HepG2 (cell line): ENCODE results near the gene KDM4B. TPM values are rescaled to one million over a fixed set of nuclear protein-coding genes. Genes with fewer than 3 reads are reported as not detected.
A peak's percentile ranks its signal among the peaks of the same experiment; 100 is the strongest.

Experiments used
- ARNTL ChIP-seq: sonication (generic); formaldehyde crosslinking; IDR thresholded peaks from 2 replicates; pipeline ENCODE4 v1.4.0; 2020; ENCODE audit warnings: mild to moderate bottlenecking, missing genetic modification reagents
- FOSL2 ChIP-seq: sonication (generic); formaldehyde crosslinking; IDR thresholded peaks from 2 replicates; pipeline ENCODE4 v1.4.0; 2020; ENCODE audit warnings: missing genetic modification reagents
- GATA4 ChIP-seq: sonication (generic); IDR thresholded peaks from 2 replicates; pipeline ENCODE4 v1.6.1; 2016; ENCODE audit warnings: antibody characterized with exemption, low read depth, borderline replicate concordance
- HNF4A ChIP-seq: sonication (generic); formaldehyde crosslinking; IDR thresholded peaks from 2 replicates; pipeline ENCODE4 v1.4.0; 2020; ENCODE audit warnings: missing genetic modification reagents
- ISX ChIP-seq: sonication (generic); formaldehyde crosslinking; conservative IDR thresholded peaks from 2 replicates; pipeline ENCODE4 v1.5.0; 2020; ENCODE audit warnings: missing genetic modification reagents
- PCBP1 ChIP-seq: fragments of 200-400 bp; formaldehyde crosslinking; IDR thresholded peaks from 2 replicates; pipeline ENCODE4 v1.6.1; 2017; ENCODE audit warnings: mild to moderate bottlenecking, low read depth, low read length, borderline replicate concordance
- TBP ChIP-seq: sonication (generic); formaldehyde crosslinking; IDR thresholded peaks from 2 replicates; pipeline ENCODE4 v1.5.0; 2020; ENCODE audit warnings: missing genetic modification reagents
- ZBTB38 ChIP-seq: sonication (generic); formaldehyde crosslinking; IDR thresholded peaks from 2 replicates; pipeline ENCODE4 v1.5.1; 2020; ENCODE audit warnings: mild to moderate bottlenecking, missing genetic modification reagents
- ZFP1 ChIP-seq: IDR thresholded peaks from 2 replicates; pipeline ENCODE4 v1.6.1; 2016
- ZMYM2 ChIP-seq: sonication (generic); formaldehyde crosslinking; IDR thresholded peaks from 2 replicates; pipeline ENCODE4 v1.8.0; 2022; ENCODE audit warnings: mild to moderate bottlenecking, missing genetic modification reagents
- ZNF282 ChIP-seq: fragments of 450-650 bp; IDR thresholded peaks from 2 replicates; pipeline ENCODE4 v1.6.1; 2018; ENCODE audit not compliant: partially characterized antibody
- ZNF382 ChIP-seq: sonication (generic); formaldehyde crosslinking; IDR thresholded peaks from 2 replicates; pipeline ENCODE4 v1.5.0; 2020; ENCODE audit warnings: missing genetic modification reagents, mild to moderate bottlenecking, borderline replicate concordance
- ZNF552 ChIP-seq: sonication (generic); formaldehyde crosslinking; IDR thresholded peaks from 2 replicates; pipeline ENCODE4 v1.9.0; 2022; ENCODE audit warnings: missing genetic modification reagents, mild to moderate bottlenecking, borderline replicate concordance
- ZNF557 ChIP-seq: sonication (generic); formaldehyde crosslinking; IDR thresholded peaks from 2 replicates; pipeline ENCODE4 v1.4.0; 2020; ENCODE audit warnings: missing genetic modification reagents
- ZSCAN25 ChIP-seq: sonication (generic); formaldehyde crosslinking; IDR thresholded peaks from 2 replicates; pipeline ENCODE4 v1.8.0; 2022; ENCODE audit warnings: mild to moderate bottlenecking, missing genetic modification reagents
- polyA plus RNA-seq, 8 experiments: library from polyadenylated mRNA; depleted of rRNA in 3 of 8; stranded (reverse) in 7 of 8; unstranded in 1 of 8; fragments of >200 nt; fragmentation: Illumina TruSeq in 4 of 8; extraction: Trizol in 4 of 8; gene quantifications; 2 replicates each; pipeline versions ENCODE4 v1.2.1 to v1.2.3, GENCODE V29; 2011 to 2016; ENCODE audit warnings: low read depth in 4 of 8, missing spikeins in 1 of 8, mixed read lengths in 1 of 8; ENCODE audit not compliant: insufficient read depth in 1 of 8
- total RNA-seq, 5 experiments: library from RNA; depleted of rRNA; stranded (reverse); fragments of >200 nt; fragmentation: Illumina TruSeq; extraction: Trizol; gene quantifications; 2 replicates each; pipeline ENCODE4 v1.2.3, GENCODE V29; 2016; ENCODE audit warnings: low read depth in 1 of 5
- TF ChIP-seq, protein P1 (sequence below): IDR thresholded peaks from 2 replicates; pipeline ENCODE4 v1.6.1; 2016; ENCODE audit warnings: control low read depth
- TF ChIP-seq, protein P2 (sequence below): sonication (generic); formaldehyde crosslinking; IDR thresholded peaks from 2 replicates; pipeline ENCODE4 v1.4.0; 2020; ENCODE audit warnings: missing genetic modification reagents, borderline replicate concordance
- TF ChIP-seq, protein P3 (sequence below): sonication (generic); formaldehyde crosslinking; IDR thresholded peaks from 2 replicates; pipeline ENCODE4 v1.4.0; 2020; ENCODE audit warnings: missing genetic modification reagents
- TF ChIP-seq, protein P4 (sequence below): sonication (generic); formaldehyde crosslinking; IDR thresholded peaks from 2 replicates; pipeline ENCODE4 v1.4.0; 2020; ENCODE audit warnings: mild to moderate bottlenecking, missing genetic modification reagents
- TF ChIP-seq, protein P5 (sequence below): sonication (generic); formaldehyde crosslinking; IDR thresholded peaks from 2 replicates; pipeline ENCODE4 v1.4.0; 2020; ENCODE audit warnings: mild to moderate bottlenecking, missing genetic modification reagents

KDM4B gene
- total and polyA plus RNA-seq, 2 of the 13 experiments (the other 11 are each of a cell fraction or from before 2014, with no cell fraction given): 4.9 to 14.6 TPM

DNA sequence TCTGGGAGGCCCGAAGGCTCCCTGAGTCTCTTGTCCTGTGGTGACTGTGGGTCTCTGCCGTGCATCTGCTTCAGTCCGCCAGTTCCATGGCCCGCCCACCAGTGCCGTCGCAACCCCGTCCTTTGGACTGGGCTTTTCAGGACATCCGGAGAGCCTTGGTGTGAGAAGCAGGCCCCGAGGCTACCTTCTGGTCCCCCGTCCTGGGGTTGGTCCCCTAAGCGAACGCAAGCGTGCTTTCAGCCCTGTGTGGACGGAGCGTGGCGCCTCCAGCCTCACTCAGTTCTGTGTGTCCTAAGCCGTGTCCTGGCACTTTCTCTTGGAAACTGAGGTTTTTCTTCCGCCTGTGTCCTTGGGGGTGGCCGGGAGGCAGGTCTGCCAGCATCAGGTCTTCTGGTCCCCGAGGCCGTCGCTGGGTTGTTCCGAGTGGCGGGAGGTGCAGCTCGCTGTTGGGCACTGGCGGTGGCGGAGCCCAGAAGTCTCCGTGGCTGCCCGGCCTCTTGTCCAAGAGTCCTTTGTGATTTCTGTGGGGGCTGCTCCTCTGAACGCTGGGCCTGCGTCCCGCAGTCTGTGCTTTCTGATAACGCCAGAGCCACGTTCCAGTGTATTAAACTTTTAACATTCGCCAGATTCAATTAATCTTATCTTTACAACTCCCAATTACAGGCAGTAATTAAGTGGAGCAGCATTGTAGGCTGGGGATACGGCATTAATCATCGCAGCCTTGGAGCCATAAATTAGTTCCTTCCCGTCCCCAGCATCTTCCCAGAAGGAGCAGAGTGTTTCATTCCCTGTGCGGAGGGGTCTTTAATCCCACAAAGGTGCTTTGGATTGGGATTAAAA lies 99.5 kb downstream of the KDM4B start (continued):
- TF ChIP-seq, protein P1, sequence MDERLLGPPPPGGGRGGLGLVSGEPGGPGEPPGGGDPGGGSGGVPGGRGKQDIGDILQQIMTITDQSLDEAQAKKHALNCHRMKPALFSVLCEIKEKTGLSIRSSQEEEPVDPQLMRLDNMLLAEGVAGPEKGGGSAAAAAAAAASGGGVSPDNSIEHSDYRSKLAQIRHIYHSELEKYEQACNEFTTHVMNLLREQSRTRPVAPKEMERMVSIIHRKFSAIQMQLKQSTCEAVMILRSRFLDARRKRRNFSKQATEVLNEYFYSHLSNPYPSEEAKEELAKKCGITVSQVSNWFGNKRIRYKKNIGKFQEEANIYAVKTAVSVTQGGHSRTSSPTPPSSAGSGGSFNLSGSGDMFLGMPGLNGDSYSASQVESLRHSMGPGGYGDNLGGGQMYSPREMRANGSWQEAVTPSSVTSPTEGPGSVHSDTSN: no peak
- TF ChIP-seq ZNF552 (no peak), ZBTB38 (CRISPR knock-in tag) (peak; percentile 75), ARNTL (CRISPR knock-in tag) (no peak), PCBP1 (no peak), ZFP1 (CRISPR knock-in tag) (no peak), ZSCAN25 (no peak), ISX (CRISPR knock-in tag) (no peak), TBP (CRISPR knock-in tag) (no peak), ZNF282 (no peak), ZNF557 (CRISPR knock-in tag) (no peak), HNF4A (CRISPR knock-in tag) (peak; percentile 47), GATA4 (no peak), ZMYM2 (CRISPR knock-in tag) (no peak), FOSL2 (no peak), ZNF382 (CRISPR knock-in tag) (no peak)
- TF ChIP-seq, protein P2, sequence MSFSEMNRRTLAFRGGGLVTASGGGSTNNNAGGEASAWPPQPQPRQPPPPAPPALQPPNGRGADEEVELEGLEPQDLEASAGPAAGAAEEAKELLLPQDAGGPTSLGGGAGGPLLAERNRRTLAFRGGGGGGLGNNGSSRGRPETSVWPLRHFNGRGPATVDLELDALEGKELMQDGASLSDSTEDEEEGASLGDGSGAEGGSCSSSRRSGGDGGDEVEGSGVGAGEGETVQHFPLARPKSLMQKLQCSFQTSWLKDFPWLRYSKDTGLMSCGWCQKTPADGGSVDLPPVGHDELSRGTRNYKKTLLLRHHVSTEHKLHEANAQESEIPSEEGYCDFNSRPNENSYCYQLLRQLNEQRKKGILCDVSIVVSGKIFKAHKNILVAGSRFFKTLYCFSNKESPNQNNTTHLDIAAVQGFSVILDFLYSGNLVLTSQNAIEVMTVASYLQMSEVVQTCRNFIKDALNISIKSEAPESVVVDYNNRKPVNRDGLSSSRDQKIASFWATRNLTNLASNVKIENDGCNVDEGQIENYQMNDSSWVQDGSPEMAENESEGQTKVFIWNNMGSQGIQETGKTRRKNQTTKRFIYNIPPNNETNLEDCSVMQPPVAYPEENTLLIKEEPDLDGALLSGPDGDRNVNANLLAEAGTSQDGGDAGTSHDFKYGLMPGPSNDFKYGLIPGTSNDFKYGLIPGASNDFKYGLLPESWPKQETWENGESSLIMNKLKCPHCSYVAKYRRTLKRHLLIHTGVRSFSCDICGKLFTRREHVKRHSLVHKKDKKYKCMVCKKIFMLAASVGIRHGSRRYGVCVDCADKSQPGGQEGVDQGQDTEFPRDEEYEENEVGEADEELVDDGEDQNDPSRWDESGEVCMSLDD (CRISPR knock-in tag): no peak
- TF ChIP-seq, protein P3, sequence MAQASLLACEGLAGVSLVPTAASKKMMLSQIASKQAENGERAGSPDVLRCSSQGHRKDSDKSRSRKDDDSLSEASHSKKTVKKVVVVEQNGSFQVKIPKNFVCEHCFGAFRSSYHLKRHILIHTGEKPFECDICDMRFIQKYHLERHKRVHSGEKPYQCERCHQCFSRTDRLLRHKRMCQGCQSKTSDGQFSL (CRISPR knock-in tag): no peak
- TF ChIP-seq, protein P4, sequence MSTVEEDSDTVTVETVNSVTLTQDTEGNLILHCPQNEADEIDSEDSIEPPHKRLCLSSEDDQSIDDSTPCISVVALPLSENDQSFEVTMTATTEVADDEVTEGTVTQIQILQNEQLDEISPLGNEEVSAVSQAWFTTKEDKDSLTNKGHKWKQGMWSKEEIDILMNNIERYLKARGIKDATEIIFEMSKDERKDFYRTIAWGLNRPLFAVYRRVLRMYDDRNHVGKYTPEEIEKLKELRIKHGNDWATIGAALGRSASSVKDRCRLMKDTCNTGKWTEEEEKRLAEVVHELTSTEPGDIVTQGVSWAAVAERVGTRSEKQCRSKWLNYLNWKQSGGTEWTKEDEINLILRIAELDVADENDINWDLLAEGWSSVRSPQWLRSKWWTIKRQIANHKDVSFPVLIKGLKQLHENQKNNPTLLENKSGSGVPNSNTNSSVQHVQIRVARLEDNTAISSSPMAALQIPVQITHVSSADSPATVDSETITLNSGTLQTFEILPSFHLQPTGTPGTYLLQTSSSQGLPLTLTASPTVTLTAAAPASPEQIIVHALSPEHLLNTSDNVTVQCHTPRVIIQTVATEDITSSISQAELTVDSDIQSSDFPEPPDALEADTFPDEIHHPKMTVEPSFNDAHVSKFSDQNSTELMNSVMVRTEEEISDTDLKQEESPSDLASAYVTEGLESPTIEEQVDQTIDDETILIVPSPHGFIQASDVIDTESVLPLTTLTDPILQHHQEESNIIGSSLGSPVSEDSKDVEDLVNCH (CRISPR knock-in tag): no peak
- TF ChIP-seq, protein P5, sequence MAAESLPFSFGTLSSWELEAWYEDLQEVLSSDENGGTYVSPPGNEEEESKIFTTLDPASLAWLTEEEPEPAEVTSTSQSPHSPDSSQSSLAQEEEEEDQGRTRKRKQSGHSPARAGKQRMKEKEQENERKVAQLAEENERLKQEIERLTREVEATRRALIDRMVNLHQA (CRISPR knock-in tag): no peak
